Hypothalamus (tissue), 51 donors: ENCODE measurements around the gene CACNA2D1.

Source experiments
- DNase-seq, 51 donors: peaks; one replicate each; lab custom pipeline; 2025; lab: John Stamatoyannopoulos, UW

Gene CACNA2D1

DNA sequence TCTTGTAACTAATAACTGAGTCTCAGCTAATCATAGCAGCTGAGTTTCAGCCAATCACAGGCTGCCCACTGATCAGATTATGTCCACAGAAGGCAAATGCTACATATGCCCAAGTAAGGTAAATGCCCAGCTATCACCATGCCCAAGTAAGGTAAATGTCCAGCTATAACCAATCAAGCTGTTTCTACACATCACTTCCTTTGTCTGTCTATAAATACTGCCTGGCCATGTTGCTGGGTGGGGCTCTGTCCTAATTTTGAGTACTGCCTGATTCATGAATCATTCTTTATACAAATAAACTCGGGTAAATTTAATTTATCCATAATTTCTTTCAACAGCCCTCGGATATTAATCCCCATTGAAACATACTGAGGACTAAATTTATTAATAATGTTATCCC, 312.4 kb downstream of the CACNA2D1 start:
- no peak for DNase-seq

DNA sequence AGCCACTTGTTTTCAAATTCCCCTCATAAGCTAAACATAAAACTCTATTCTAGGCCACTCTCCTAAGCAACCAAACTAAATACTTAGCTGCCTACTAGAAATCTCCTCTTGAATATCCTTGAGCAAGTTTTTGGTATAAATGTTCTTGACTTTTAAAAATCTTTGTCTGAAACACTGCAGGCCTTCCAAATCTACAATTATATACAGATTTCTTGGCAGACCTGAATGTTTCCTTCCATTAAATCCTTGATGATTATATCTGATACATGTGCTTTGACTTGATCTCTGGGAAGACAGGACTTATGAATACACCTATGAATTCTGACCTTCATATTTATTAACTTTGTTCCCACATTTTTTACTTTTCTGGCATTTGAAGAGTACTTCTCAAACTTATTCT, 314.5 kb downstream of the CACNA2D1 start:
- DNase-seq = no peak

DNA sequence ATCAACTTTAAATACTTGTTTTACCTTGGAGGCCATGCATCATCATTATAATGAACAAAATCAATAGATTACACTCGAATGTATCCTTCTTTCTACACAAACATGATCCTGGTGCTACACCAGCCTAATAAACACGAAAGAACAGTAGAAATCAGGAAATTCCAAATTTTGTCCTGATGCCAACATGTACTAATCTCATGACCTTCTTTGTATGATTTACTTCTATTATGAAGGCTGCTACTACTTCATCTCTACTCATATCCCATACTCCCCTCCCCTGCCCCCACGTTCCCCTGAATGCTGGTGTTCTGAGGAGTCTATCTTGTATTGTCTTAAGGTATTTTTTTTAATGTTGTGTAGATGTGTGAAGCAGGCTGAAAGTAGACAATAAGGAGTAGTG, 315.0 kb downstream of the CACNA2D1 start:
- no peak for DNase-seq

DNA sequence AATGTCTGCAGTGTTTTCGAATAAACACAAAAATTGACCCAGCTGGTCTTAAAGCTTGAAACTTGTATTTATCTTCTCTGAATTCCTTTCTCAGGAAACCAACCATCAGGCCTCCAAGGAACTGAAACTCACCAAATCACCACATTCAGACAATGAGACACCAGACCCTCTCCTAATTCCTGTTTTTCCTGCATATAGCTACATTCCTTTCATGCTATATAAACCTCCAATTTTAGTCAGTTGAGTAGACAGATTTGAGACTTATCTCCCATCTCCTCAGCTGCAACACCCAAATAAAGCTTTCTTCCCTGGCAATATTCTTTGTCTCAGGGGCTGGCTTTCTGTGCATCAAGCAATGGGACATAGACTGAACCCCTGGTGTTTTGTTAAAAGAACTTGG, 317.0 kb downstream of the CACNA2D1 start:
- no peak for DNase-seq

- no peak for DNase-seq
These were observed 319.1 kb downstream of the CACNA2D1 start for GRCh38 chr7:82124445-82124844.

- DNase-seq = no peak
These were observed 321.3 kb downstream of the CACNA2D1 start for GRCh38 chr7:82122275-82122674.

GRCh38 chr7:82114237-82114636, 329.3 kb downstream of the CACNA2D1 start:
- DNase-seq = no peak

DNA sequence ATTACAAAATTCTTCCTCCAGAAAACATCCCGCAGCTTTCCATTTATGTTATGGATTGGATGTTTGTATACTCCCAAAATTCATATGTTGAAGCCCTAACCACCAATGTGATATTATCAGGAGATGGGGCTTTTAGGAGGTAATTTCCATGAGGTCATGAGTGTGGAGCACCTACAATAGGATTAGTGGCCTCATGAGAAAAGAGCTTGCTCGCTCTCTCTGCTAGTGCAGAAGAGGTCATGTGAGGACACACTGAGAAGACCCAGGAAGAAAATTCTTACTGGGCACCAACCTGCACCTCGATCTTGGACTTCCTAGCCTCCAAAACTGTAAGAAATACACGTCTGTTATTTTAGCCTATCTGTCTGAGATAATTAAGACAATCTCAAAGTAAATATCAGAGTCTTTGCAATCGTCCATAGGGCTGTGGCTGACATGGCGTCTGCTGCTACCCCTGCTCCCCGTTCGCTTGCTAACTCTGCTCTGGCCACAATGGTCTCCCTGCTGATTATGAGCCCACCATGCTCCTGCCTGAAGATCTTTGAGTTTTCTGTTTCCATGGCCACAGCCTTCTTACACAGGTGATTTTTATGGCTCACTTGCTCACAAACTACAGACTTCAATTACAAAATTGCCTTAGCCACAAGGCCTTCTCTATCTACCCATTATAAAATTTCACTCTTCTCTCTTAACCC, 333.3 kb downstream of the CACNA2D1 start:
- DNase-seq = no peak

- no peak for DNase-seq
These were observed 334.3 kb downstream of the CACNA2D1 start for GRCh38 chr7:82109288-82109687.

GRCh38 chr7:82106201-82106600, 337.4 kb downstream of the CACNA2D1 start:
- DNase-seq = no peak

DNA sequence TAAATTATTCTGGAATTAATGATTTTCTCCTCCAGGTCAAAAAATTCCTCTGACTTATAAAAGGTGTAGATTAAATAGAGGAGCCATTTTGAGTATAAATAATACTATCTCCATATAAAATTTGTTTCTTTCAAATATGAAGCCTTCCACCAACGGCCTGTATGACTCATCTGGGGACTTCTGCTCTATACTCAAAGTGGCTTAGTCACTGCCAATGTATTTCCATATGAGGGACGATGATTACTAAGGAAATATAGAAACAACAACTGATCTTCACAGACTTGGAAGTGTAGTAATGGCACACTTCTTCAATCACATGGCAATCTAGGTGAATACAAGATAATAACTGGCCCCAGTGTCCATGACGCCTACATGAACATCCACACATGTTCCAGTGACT, 338.1 kb downstream of the CACNA2D1 start:
- no peak for DNase-seq

DNA sequence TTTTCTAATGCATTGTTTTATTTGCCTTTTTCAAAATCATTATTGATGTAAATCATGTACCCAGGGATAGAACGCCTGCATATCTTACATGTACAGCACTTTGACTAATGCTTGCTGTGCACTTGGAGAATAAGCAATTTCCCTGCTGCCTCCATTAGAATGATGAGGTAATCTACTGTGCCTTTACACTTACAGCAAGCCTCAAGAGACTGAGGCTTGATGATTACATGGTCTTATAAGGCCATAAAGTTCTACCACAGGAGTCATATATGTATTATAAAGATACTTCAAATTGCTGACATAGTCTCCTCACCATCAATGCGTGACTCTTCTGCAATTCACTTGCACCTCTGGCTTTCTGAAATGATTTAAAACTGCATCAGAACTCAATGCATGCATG, 345.2 kb downstream of the CACNA2D1 start:
- no peak for DNase-seq

DNA sequence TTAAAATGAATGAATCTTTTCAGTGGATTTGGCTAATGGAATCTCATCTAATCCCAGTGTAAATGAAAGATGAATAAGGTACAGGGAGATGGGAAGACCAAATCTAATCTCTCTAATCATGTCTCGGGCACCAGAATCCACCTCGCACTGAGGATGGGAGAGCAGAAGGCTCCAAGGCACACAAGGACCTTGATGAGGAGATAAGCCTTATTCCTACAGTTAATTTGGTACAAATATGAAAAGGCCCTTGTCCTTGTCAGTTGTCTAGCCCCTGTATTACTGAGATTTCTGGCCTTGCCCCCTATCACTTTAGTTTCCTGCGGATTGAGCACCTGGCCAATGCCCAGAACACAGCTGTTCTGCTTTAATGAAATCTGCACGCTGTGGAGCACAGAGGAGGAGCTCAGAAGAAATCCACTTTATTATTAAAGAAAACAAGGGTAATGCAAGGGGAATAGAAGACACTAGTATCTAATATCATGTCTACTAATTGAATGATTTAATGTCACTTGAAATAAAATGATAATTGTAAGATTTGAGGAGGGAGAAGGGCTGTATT, 352.4 kb downstream of the CACNA2D1 start:
- no peak for DNase-seq

DNA sequence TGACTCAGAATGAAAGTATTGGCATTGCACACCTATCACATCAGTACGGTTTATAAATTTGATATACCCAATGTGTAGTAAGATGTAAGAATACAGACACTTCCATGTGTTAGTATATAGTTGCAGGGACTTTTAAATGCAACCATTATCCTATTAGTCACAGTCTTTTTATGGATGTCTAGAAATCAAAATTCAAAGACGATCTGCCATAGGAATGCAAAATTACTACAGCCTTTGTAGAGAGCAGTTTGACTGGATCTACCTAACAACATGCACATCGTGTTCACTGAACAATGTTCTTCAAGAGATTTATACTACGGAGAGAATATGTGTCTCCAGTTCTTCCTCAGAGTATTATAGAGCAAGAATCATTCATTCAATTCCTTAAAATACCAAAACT, 356.5 kb downstream of the CACNA2D1 start:
- DNase-seq = no peak

- DNase-seq = no peak
These were observed 358.5 kb downstream of the CACNA2D1 start for GRCh38 chr7:82085116-82085515.

GRCh38 chr7:82081644-82082224, 361.8 kb downstream of the CACNA2D1 start:
- no peak for DNase-seq

- DNase-seq = no peak
These were observed 363.2 kb downstream of the CACNA2D1 start for GRCh38 chr7:82080254-82080927.

- DNase-seq = no peak
These were observed 364.1 kb downstream of the CACNA2D1 start for GRCh38 chr7:82079527-82079926.

- DNase-seq = no peak
These were observed 364.8 kb downstream of the CACNA2D1 start for GRCh38 chr7:82078807-82079206.

- no peak for DNase-seq
These were observed 372.1 kb downstream of the CACNA2D1 start for GRCh38 chr7:82071468-82071867.

DNA sequence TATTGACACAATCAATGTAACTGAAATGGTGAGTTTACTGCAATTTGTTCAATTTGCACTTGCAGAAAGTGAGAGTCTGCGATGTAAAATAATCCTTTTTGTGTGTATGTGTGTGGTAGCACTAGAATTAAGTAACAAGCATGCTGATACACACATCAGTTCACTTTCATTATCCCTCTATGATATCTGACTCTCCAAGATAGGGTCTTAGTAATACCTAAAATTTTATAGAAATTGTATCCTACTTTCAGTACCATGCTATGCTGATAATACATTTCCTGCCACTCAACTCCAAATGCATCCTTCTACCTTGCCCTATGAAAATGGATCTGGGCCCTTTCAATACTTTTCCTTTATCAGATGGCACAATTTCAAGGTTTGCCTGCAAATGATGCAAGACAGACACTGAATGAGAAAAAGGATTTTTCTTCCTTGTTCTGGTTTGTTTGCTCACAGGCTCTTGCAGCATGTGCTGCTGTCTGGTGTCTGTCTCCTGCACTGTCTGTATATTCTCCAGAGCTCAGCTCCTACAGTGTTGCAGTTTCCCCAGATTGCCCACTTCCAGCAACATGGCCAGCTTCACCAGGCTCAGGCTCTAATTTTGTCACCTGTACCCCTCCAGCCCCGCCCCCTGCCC, 375.8 kb downstream of the CACNA2D1 start:
- no peak for DNase-seq
